ENCODE measurements around the gene CASP1. TPM values are rescaled to one million over a fixed set of nuclear protein-coding genes. Genes with fewer than 3 reads are reported as not detected.
A peak's percentile ranks its signal among the peaks of the same experiment; 100 is the strongest.
"Not testable (repeated sequence)": the region's sequence is repeated elsewhere in the genome, so short reads cannot be mapped to it uniquely, and the experiment has no call there.

The CASP1 gene
- total and polyA plus RNA-seq, 7 experiments from 2014 or later: 29.5 to 141 (median 70.1) TPM

- Histone ChIP-seq H3K27ac (ENCODE audit: low read depth, low read length) (no peak overlapping the region), H3K9me3 (ENCODE audit: control insufficient read depth in 2 of 3, low read length in 3 of 3) (no peaks in the 10 kb centered on the region), H3K4me3 (ENCODE audit: low read length) (no peak overlapping the region), H3K36me3 (ENCODE audit: control insufficient read depth in 2 of 3, insufficient read depth in 3 of 3, low read length in 3 of 3) (no peaks in the 10 kb centered on the region), H3K4me1 (ENCODE audit: control insufficient read depth in 2 of 2, insufficient read depth in 2 of 2, low read length in 2 of 2) (peaks cover 0 to 6% of the 10 kb centered on the region in 2 donors), H3K27me3 (ENCODE audit: control insufficient read depth in 2 of 2, insufficient read depth in 2 of 2, low read length in 2 of 2) (no peaks in the 10 kb centered on the region)
- Mint-ChIP-seq H3K27me3 (peaks cover 0 to 10% (median 9%) of the 10 kb centered on the region in 5 donors), H3K4me1 (peaks cover 14 to 29% (median 24%) of the 10 kb centered on the region in 7 donors), H3K36me3 (peaks cover 0 to 8% (median 0%) of the 10 kb centered on the region in 5 donors), H3K4me3 (no peak overlapping the region), H3K9me3 (peaks cover 0 to 3% (median 0%) of the 10 kb centered on the region in 11 donors), H3K27ac (no peak overlapping the region)
- CTCF ChIA-PET: no interaction called here
- no peak for ATAC-seq
- no peak for DNase-seq
- intact Hi-C loops (cut with micrococcal nuclease): no loop called here
- POLR2A ChIA-PET: no interaction called here
These were observed 38.7 kb upstream of the CASP1 start for GRCh38 chr11:105073456-105074165.

GRCh38 chr11:105072080-105072479, 37.1 kb upstream of the CASP1 start:
- ATAC-seq; CTCF ChIA-PET; H3K9me3 ChIP-seq (ENCODE audit: control insufficient read depth in 2 of 3, low read length in 3 of 3); H3K27me3 Mint-ChIP-seq; intact Hi-C loops (cut with micrococcal nuclease); H3K4me3 Mint-ChIP-seq; H3K27me3 ChIP-seq (ENCODE audit: control insufficient read depth in 2 of 2, insufficient read depth in 2 of 2, low read length in 2 of 2); H3K9me3 Mint-ChIP-seq; H3K36me3 ChIP-seq (ENCODE audit: control insufficient read depth in 2 of 3, insufficient read depth in 3 of 3, low read length in 3 of 3); H3K27ac Mint-ChIP-seq; H3K4me3 ChIP-seq (ENCODE audit: low read length); POLR2A ChIA-PET; DNase-seq; H3K27ac ChIP-seq (ENCODE audit: low read depth, low read length); H3K4me1 ChIP-seq (ENCODE audit: control insufficient read depth in 2 of 2, insufficient read depth in 2 of 2, low read length in 2 of 2): not testable (repeated sequence)
- Mint-ChIP-seq H3K36me3 (peaks cover 0 to 13% (median 0%) of the 10 kb centered on the region in 5 donors), H3K4me1 (peaks cover 14 to 34% (median 24%) of the 10 kb centered on the region in 7 donors)

GRCh38 chr11:105071089-105071732, 36.3 kb upstream of the CASP1 start:
- Mint-ChIP-seq H3K27ac (peak overlapping the region; percentile 59 to 97 (median 84)), H3K36me3 (peaks cover 0 to 16% (median 0%) of the 10 kb centered on the region in 5 donors), H3K4me1 (peaks cover 14 to 38% (median 24%) of the 10 kb centered on the region in 7 donors), H3K27me3 (peaks cover 0 to 3% (median 0%) of the 10 kb centered on the region in 5 donors), H3K9me3 (peaks cover 0 to 6% (median 0%) of the 10 kb centered on the region in 11 donors), H3K4me3 (peak overlapping the region; percentile 78 to 93 (median 84))
- ATAC-seq (peak; percentile 49), DNase-seq (peak in 6 of 9 donors; percentile 1 to 38 (median 28))
- POLR2A ChIA-PET: no interaction called here
- intact Hi-C loops (cut with micrococcal nuclease): loop anchor here (1.0 to 2.0 kb wide), 2 partner anchors 26 to 30 kb away; partner anchors contain the start of gene CARD16 (in 1 of the 2)
- Histone ChIP-seq H3K27me3 (ENCODE audit: control insufficient read depth in 2 of 2, insufficient read depth in 2 of 2, low read length in 2 of 2) (no peaks in the 10 kb centered on the region), H3K4me3 (ENCODE audit: low read length) (peak overlapping the region; percentile 18), H3K9me3 (ENCODE audit: control insufficient read depth in 2 of 3, low read length in 3 of 3) (no peaks in the 10 kb centered on the region), H3K27ac (ENCODE audit: low read depth, low read length) (peak overlapping the region; percentile 63), H3K4me1 (ENCODE audit: control insufficient read depth in 2 of 2, insufficient read depth in 2 of 2, low read length in 2 of 2) (peaks cover 0 to 6% of the 10 kb centered on the region in 2 donors), H3K36me3 (ENCODE audit: control insufficient read depth in 2 of 3, insufficient read depth in 3 of 3, low read length in 3 of 3) (no peaks in the 10 kb centered on the region)
- CTCF ChIA-PET: no interaction called here

GRCh38 chr11:105070306-105070705, 35.4 kb upstream of the CASP1 start:
- POLR2A ChIA-PET: no interaction called here
- H3K27me3 ChIP-seq (ENCODE audit: control insufficient read depth in 2 of 2, insufficient read depth in 2 of 2, low read length in 2 of 2): no peaks in the 10 kb centered on the region
- DNase-seq: no peak
- peak overlapping the region; percentile 18 for H3K4me3 ChIP-seq (ENCODE audit: low read length)
- peaks cover 0 to 6% of the 10 kb centered on the region in 2 donors for H3K4me1 ChIP-seq (ENCODE audit: control insufficient read depth in 2 of 2, insufficient read depth in 2 of 2, low read length in 2 of 2)
- no peak for ATAC-seq
- intact Hi-C loops (cut with micrococcal nuclease): loop anchor here (2.0 kb wide), 1 partner anchor 30 kb away; no protein-coding TSS in a partner anchor
- no peaks in the 10 kb centered on the region for H3K36me3 ChIP-seq (ENCODE audit: control insufficient read depth in 2 of 3, insufficient read depth in 3 of 3, low read length in 3 of 3)
- Mint-ChIP-seq H3K36me3 (peaks cover 0 to 19% (median 2%) of the 10 kb centered on the region in 5 donors), H3K4me1 (peaks cover 14 to 38% (median 24%) of the 10 kb centered on the region in 7 donors), H3K9me3 (peaks cover 0 to 6% (median 0%) of the 10 kb centered on the region in 11 donors), H3K27me3 (peaks cover 0 to 3% (median 0%) of the 10 kb centered on the region in 5 donors), H3K4me3 (peak overlapping the region; percentile 78 to 93 (median 84)), H3K27ac (peak overlapping the region; percentile 12 to 97 (median 76))
- CTCF ChIA-PET: no interaction called here
- no peaks in the 10 kb centered on the region for H3K9me3 ChIP-seq (ENCODE audit: control insufficient read depth in 2 of 3, low read length in 3 of 3)
- H3K27ac ChIP-seq (ENCODE audit: low read depth, low read length): peak overlapping the region; percentile 63

GRCh38 chr11:105069749-105070148, 34.8 kb upstream of the CASP1 start:
- CTCF ChIA-PET; H3K9me3 Mint-ChIP-seq; H3K27me3 Mint-ChIP-seq; DNase-seq; H3K9me3 ChIP-seq (ENCODE audit: control insufficient read depth in 2 of 3, low read length in 3 of 3); H3K27me3 ChIP-seq (ENCODE audit: control insufficient read depth in 2 of 2, insufficient read depth in 2 of 2, low read length in 2 of 2); H3K4me1 ChIP-seq (ENCODE audit: control insufficient read depth in 2 of 2, insufficient read depth in 2 of 2, low read length in 2 of 2); H3K36me3 ChIP-seq (ENCODE audit: control insufficient read depth in 2 of 3, insufficient read depth in 3 of 3, low read length in 3 of 3): not testable (repeated sequence)
- H3K36me3 Mint-ChIP-seq: peaks cover 0 to 19% (median 7%) of the 10 kb centered on the region in 5 donors
- peak overlapping the region in 2 of 9 donors; percentile 94 to 97 for H3K27ac Mint-ChIP-seq
- H3K27ac ChIP-seq (ENCODE audit: low read depth, low read length): peak overlapping the region; percentile 63
- H3K4me3 ChIP-seq (ENCODE audit: low read length): peak overlapping the region; percentile 18
- POLR2A ChIA-PET: interaction anchor here (1.2 kb wide), 1 partner anchor 9 kb away, joined by 3 read pairs; no protein-coding TSS in a partner anchor
- peak; percentile 37 for ATAC-seq
- peaks cover 14 to 38% (median 24%) of the 10 kb centered on the region in 7 donors for H3K4me1 Mint-ChIP-seq
- H3K4me3 Mint-ChIP-seq: peak overlapping the region in 4 of 10 donors; percentile 78 to 84 (median 83)
- intact Hi-C loops (cut with micrococcal nuclease): loop anchor here (2.0 kb wide), 1 partner anchor 31 kb away; no protein-coding TSS in a partner anchor

- H3K27ac Mint-ChIP-seq; H3K4me3 Mint-ChIP-seq; H3K27me3 Mint-ChIP-seq; POLR2A ChIA-PET; H3K9me3 ChIP-seq (ENCODE audit: control insufficient read depth in 2 of 3, low read length in 3 of 3); CTCF ChIA-PET; H3K27ac ChIP-seq (ENCODE audit: low read depth, low read length); H3K36me3 ChIP-seq (ENCODE audit: control insufficient read depth in 2 of 3, insufficient read depth in 3 of 3, low read length in 3 of 3); intact Hi-C loops (cut with micrococcal nuclease); H3K9me3 Mint-ChIP-seq; ATAC-seq; H3K4me1 ChIP-seq (ENCODE audit: control insufficient read depth in 2 of 2, insufficient read depth in 2 of 2, low read length in 2 of 2); H3K27me3 ChIP-seq (ENCODE audit: control insufficient read depth in 2 of 2, insufficient read depth in 2 of 2, low read length in 2 of 2); H3K4me3 ChIP-seq (ENCODE audit: low read length); DNase-seq: not testable (repeated sequence)
- Mint-ChIP-seq H3K4me1 (peaks cover 0 to 11% (median 0%) of the 10 kb centered on the region in 7 donors), H3K36me3 (peaks cover 0 to 22% (median 15%) of the 10 kb centered on the region in 5 donors)
These were observed 28.4 kb upstream of the CASP1 start for GRCh38 chr11:105063245-105063941.

Measured in naive thymus-derived CD4-positive, alpha-beta T cell (primary cell).